ENCODE measurements around the gene MS4A5.

Gene MS4A5

DNA sequence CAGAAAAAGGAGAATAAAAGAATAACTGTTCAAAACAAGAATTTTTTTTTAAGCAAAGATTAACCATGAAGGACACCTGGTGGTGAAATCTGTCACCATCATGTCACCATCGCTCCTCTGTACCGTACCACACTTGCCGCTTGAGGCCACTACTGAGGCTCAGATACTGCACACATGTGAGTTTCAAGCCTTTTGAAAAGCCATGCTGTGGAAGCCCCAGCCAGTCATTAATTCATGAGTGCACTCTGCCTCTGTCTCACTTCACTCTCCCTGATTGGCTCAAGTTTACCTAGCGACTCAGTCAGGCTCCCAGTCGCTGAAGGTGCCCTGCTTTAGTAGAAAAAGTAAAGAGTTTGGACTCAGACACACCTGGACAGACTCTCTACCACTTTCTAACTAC lies 56.6 kb downstream of the MS4A5 start:
- DNase-seq = no peak

DNA sequence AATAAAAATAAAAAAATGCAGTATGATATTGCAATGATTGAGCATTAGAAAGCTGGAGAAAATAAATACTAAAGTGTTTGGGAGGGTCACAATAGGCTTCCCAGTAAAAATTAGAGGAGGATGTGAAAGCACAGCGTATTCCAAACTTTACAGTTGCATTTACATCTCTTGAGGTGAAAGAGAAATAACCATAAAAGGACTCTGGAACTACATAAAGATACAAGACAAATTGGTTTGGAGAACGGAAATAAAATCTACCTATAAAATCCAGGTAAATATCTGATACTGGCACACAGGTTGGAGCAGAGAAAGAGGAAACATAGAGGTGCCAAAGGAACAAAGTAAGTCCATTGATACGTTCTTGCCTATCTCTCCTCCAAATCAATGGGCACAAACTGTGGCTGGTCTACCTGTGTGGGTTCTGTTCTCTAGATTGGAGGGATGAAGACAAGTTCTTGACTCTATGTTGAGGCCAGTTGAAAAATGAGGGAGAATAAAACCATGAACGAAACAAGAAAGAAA lies 63.2 kb downstream of the MS4A5 start, which contains the start of gene MS4A12:
Gene MS4A12, plus strand, starts transcription at position 291 of the 522 bp plus-strand sequence. CDS start 4,541 bp downstream, outside the sequence.
- DNase-seq = no peak

DNA sequence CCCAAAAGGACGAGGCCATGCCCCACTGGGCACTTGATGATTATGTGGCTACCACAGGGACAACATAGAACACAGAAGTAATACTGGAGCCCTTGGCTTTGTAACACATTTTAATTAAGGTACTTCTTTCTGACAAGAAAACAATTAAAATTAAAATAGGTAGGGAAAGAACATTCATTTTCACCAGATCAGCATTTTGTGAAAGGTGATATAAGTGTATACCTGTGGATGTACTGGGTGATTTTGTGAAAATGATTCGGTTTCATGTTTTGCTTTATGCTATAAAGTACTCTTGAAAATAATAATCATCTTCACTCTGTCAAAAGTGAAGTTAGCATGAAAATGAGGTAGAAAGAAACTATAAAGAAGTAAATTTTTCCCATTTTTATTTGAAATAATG lies 64.1 kb downstream of the MS4A5 start:
- DNase-seq = no peak
